MCF 10A (cell line): ENCODE measurements around the gene KRT1. TPM values are rescaled to one million over a fixed set of nuclear protein-coding genes. Genes with fewer than 3 reads are reported as not detected.

Source experiments
- BruUV-seq: library from RNA; stranded (reverse); fragments of 400-500 nt; replicated peaks from 2 replicates; lab custom pipeline; 2021; lab: Mats Ljungman, UMichigan
- CTCF ChIA-PET: fragments of 300-600 bp; sonication (Branson Sonifier 250); formaldehyde crosslinking; extraction: SDS; loops from one replicate; lab custom pipeline; 2021; ENCODE audit warnings: antibody characterized with exemption, inconsistent platforms; lab: Yijun Ruan, JAX
- POLR2A ChIA-PET: fragments of 300-600, 350-650 bp; sonication (Branson Sonifier 250); formaldehyde crosslinking; extraction: SDS; loops from one replicate; lab custom pipeline; 2020; ENCODE audit warnings: antibody characterized with exemption, inconsistent platforms; lab: Yijun Ruan, JAX
- DNase-seq: peaks from one replicate; pipeline ENCODE4 v3.0.0-alpha.2; 2018; ENCODE audit not compliant: unreplicated experiment
- H3K27ac Mint-ChIP-seq: one replicate; pipeline ENCODE4 v1.8.0; 2022; ENCODE audit warnings: mild to moderate bottlenecking, low read depth, mixed read lengths; ENCODE audit not compliant: unreplicated experiment
- H3K27me3 Mint-ChIP-seq: one replicate; pipeline ENCODE4 v1.8.0; 2022; ENCODE audit warnings: mixed read lengths; ENCODE audit not compliant: insufficient read depth, unreplicated experiment
- H3K36me3 Mint-ChIP-seq: one replicate; pipeline ENCODE4 v1.8.0; 2022; ENCODE audit warnings: mild to moderate bottlenecking, moderate library complexity, mixed read lengths; ENCODE audit not compliant: insufficient read depth, unreplicated experiment
- H3K4me1 Mint-ChIP-seq: one replicate; pipeline ENCODE4 v1.8.0; 2022; ENCODE audit warnings: mixed read lengths; ENCODE audit not compliant: insufficient read depth, unreplicated experiment
- H3K4me3 Mint-ChIP-seq: one replicate; pipeline ENCODE4 v1.8.0; 2022; ENCODE audit warnings: mild to moderate bottlenecking, moderate library complexity, mixed read lengths; ENCODE audit not compliant: unreplicated experiment
- H3K9me3 Mint-ChIP-seq: one replicate; pipeline ENCODE4 v1.8.0; 2022; ENCODE audit warnings: mixed read lengths; ENCODE audit not compliant: unreplicated experiment
- intact Hi-C: fragments of 100-400 bp; cut with micrococcal nuclease; formaldehyde crosslinking; loops from 2 replicates; pipeline ENCODE4 v1.14.1; 2022
- total RNA-seq: library from RNA; stranded (reverse); gene quantifications from 2 replicates; pipeline ENCODE4 v1.2.3, GENCODE V29; 2022
- TF ChIP-seq, protein P1 (sequence below): fragments of 200-600 bp; IDR thresholded peaks from one replicate; pipeline ENCODE4 v1.8.0; 2022; ENCODE audit warnings: antibody characterized with exemption, mild to moderate bottlenecking; ENCODE audit not compliant: unreplicated experiment

Gene KRT1
- total RNA-seq, 1 experiment from 2014 or later, result not detected

DNA sequence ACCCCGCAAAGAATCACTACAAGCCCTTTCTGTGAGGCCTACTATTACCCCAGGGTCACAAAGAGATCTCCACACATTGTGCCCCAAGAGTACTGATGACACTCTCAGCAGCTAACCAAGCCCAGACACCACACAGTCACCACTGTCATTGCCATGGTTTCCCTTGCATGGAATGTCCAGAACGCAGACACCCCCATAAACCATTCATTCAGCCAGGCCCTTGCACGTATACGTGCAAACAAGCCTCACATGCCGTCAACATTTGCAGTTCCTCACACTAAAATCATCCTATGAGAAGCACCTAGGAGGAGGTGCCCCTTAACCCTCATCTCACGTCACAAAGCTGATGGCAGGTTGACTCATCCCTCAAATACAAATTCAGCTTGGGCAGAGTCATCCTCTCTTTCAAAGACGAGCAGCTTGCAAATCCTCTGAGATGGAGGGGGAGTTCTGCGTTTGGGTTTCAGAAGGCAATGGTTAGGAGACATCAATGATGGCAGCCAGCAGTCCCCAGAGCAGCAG lies 40.2 kb upstream of the KRT1 start:
- DNase-seq, result no peak
- CTCF ChIA-PET, result no interaction called here
- TF ChIP-seq, protein P1, sequence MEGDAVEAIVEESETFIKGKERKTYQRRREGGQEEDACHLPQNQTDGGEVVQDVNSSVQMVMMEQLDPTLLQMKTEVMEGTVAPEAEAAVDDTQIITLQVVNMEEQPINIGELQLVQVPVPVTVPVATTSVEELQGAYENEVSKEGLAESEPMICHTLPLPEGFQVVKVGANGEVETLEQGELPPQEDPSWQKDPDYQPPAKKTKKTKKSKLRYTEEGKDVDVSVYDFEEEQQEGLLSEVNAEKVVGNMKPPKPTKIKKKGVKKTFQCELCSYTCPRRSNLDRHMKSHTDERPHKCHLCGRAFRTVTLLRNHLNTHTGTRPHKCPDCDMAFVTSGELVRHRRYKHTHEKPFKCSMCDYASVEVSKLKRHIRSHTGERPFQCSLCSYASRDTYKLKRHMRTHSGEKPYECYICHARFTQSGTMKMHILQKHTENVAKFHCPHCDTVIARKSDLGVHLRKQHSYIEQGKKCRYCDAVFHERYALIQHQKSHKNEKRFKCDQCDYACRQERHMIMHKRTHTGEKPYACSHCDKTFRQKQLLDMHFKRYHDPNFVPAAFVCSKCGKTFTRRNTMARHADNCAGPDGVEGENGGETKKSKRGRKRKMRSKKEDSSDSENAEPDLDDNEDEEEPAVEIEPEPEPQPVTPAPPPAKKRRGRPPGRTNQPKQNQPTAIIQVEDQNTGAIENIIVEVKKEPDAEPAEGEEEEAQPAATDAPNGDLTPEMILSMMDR, result no peak

DNA sequence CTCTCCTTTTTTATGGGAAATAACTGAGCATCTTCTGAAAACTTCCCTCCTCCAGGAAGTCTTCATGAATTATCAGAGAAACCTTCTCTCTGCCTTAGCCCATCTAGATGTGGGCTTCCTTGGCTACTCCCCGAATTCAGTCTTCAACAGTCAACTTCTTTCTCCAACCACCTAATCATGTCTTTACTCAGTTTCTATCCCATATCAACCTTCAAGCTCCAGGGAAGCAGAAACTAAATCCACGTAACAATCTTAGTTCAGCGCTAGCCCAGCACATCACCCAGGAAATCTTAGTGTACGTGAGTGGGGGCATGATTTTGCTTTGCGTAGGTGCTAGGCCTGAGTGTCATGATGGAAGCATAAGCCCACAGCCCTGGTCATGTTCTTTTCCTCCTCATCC lies 35.9 kb upstream of the KRT1 start:
- DNase-seq, result no peak
- Mint-ChIP-seq H3K4me3 (no peak overlapping the region), H3K27ac (no peak overlapping the region), H3K27me3 (peaks cover 25% of the 10 kb centered on the region), H3K36me3 (no peaks in the 10 kb centered on the region), H3K9me3 (no peaks in the 10 kb centered on the region), H3K4me1 (no peaks in the 10 kb centered on the region)
- no TSS peak for BruUV-seq
- intact Hi-C loops, result loop anchor here (10.0 kb wide), 1 partner anchor 121 kb away; no protein-coding TSS in a partner anchor
- POLR2A ChIA-PET, result no interaction called here
- TF ChIP-seq, protein P1, result no peak
- CTCF ChIA-PET, result interaction anchor here (0.6 kb wide), 1 partner anchor 30 kb away, joined by 3 read pairs; no protein-coding TSS in a partner anchor

More for the DNA sequence above, 40.2 kb upstream of the KRT1 start:
- no TSS peak for BruUV-seq
- POLR2A ChIA-PET, result no interaction called here
- H3K27me3 Mint-ChIP-seq, result peaks cover 37% of the 10 kb centered on the region
- H3K4me3 Mint-ChIP-seq, result no peak overlapping the region
- no peak overlapping the region for H3K27ac Mint-ChIP-seq
- H3K9me3 Mint-ChIP-seq, result no peaks in the 10 kb centered on the region
- no peaks in the 10 kb centered on the region for H3K4me1 Mint-ChIP-seq
- intact Hi-C loops, result no loop called here
- no peaks in the 10 kb centered on the region for H3K36me3 Mint-ChIP-seq

DNA sequence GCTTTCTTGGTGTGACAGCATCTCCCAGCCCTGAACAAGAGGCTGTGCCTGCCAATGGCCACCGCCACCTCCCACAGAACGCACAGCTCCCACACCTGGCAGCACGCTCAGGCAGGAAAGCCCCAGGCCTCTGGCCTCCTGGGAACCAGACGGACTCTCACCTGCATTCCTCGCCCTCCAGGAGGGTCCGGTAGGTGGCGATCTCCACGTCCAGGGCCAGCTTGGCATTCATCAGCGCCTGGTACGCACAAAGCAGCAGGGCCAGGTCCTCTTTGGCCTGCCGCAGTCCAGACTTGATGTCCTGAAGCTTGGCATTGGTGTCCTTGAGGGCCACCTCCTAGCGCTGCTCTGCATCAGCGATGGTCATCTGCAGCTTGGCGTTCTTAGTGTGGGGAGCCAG lies 35.2 kb upstream of the KRT1 start:
- Mint-ChIP-seq H3K27me3 (peaks cover 25% of the 10 kb centered on the region), H3K9me3 (no peaks in the 10 kb centered on the region), H3K27ac (no peak overlapping the region), H3K4me1 (no peaks in the 10 kb centered on the region), H3K4me3 (no peak overlapping the region), H3K36me3 (no peaks in the 10 kb centered on the region)
- intact Hi-C loops, result loop anchor here (10.0 kb wide), 1 partner anchor 121 kb away; no protein-coding TSS in a partner anchor
- DNase-seq, result peak; percentile 21
- POLR2A ChIA-PET, result no interaction called here
- CTCF ChIA-PET, result interaction anchor here (0.6 kb wide), 1 partner anchor 472 kb away, joined by 5 read pairs; no protein-coding TSS in a partner anchor
- BruUV-seq, result no TSS peak
- TF ChIP-seq, protein P1, result no peak

DNA sequence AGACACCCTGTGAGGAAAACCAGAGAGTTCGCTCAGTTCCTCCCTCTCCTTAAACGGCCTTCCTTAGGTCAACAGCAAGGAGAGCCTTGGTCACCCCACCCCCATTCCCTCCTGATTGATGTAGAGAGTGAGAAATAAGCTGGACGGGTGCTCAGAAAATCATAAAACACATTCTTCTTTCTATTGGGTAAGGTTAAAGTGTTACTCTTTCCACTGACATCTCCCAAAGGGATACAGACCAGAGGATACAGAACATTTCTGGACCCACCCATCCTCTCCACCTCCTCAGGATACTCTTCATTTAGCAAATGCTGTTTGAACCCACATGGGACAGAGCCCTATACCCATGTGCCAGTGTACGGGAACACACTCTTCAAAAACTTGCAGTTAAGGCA lies 34.7 kb upstream of the KRT1 start:
- ChIA-PET CTCF (interaction anchor here (1.7 kb wide), 1 partner anchor 265 kb away, joined by 5 read pairs; no protein-coding TSS in a partner anchor), POLR2A (no interaction called here)
- Mint-ChIP-seq H3K27me3 (peaks cover 25% of the 10 kb centered on the region), H3K4me3 (no peak overlapping the region), H3K27ac (no peak overlapping the region), H3K4me1 (no peaks in the 10 kb centered on the region), H3K36me3 (no peaks in the 10 kb centered on the region), H3K9me3 (no peaks in the 10 kb centered on the region)
- intact Hi-C loops, result loop anchor here (10.0 kb wide), 1 partner anchor 120 kb away; no protein-coding TSS in a partner anchor
- TF ChIP-seq, protein P1, result no peak
- no peak for DNase-seq
- no TSS peak for BruUV-seq
